Stimulated activated CD4-positive, alpha-beta T cell treated with anti-CD3 and anti-CD28 coated beads, Interleukin-12 subunit alpha, Interleukin-12 subunit beta, amount 100 ng/mL, for 4 hours (primary cell): ENCODE data around the gene ASTN2.
"Not testable (repeated sequence)": the region's sequence is repeated elsewhere in the genome, so short reads cannot be mapped to it uniquely, and the experiment has no call there.

Source experiments
- DNase-seq: peaks from one replicate; pipeline ENCODE4 v3.0.0-alpha.2; 2020

Gene ASTN2

DNA sequence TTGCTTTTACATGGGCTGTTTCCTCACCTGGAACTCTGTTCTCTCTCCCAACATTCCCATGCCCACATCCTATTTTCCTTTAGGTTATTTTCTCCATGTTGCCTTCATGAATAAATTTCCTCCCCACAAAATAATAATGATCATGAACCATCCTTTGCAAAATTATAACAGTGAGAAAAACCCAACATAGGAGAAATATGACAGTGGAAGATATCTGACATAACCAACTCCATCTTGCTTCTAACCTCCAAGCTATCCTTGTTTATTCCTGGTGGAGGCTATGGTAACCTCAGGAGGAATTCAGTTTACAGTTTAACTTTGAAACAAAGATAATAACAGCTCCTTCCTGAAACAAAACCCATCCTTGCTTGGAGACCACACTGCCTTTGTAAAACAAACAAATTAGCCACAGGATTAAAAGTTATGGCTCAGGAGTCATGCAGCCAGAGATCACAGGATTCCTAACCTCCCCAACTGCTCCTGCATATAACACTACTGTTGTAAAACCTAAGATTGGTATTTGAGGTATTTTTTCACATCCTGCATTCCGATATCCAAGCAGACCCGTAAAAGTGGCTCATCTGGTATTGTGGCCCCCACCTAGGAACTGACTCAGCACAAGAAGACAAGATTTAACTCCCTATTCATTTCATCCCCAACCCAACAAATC, 515.4 kb downstream of the ASTN2 start:
- DNase-seq: no peak

DNA sequence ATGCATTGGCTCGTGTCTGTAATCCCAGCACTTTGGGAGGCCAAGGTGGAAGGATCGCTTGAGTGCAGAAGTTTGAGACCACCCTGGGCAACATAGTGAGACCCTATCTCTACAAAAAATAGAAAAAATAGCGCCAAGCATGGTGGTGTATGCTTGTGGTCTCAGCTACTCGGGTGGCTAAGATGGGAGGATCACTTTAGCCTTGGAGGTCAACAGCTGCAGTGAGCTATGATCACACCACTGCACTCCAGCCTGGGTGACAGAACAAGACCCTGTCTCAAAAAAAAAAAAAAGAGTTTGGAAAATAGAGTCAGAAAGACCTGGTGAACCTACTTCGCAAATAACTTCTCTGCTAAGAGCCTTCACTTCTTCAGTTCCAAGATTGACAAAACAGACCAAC, 516.7 kb downstream of the ASTN2 start:
- DNase-seq: not testable (repeated sequence)

DNA sequence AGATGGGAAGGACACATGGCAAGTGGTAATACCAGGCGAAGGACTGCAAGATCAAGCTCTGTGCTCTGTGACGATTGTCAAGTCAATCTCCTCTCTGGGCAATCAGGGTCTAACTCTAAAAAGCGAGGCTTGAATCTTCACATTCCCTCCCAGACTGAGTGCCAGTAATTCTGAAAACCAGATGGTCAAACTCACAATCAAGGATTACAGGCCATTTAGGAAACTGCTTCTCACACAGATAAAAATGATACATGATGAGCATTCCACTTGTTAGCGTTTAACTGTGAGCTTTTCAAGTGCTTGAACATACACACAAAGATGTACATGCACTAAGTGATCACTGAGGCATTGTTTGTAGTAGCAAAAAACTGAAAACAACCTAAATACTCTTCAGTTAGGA, 517.7 kb downstream of the ASTN2 start:
- no peak for DNase-seq

DNA sequence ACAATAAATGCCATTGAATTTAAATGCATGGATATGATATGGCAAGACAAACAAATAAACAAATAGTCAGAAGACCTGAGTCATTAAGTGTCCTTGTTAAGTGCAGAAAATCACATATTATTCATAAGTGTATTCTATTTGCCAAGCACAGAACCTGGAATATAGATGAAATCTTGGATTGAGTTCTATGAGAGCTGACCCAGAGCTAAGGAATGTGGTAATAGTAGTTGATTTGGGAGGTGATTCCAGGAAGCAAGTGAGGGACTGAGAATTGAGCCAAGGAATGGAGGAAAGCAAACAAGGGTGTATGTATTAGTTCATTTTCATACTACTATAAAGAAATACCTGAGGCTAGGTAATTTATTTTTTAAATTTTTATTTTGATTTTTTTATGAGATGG, 518.9 kb downstream of the ASTN2 start:
- DNase-seq: no peak

DNA sequence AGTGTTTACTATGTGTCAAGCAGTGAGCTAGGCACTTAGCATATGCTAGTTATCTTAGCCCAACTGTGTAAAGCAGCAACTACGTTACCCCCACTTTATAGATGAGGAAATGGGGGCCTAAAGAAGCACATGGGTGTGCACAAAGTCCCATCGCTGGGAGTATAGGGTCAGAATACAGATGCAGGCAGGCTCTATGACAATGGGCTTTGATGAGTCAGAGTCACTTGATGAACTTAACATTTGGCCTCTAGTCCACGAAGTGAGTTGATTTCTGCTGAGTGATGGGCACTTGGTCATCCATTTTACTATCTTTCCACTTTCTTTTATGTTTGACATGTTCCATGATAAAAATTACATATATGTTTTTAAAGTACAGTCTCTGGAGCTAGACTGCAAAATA, 523.4 kb downstream of the ASTN2 start:
- DNase-seq: no peak

- not testable (repeated sequence) for DNase-seq
These were observed 526.4 kb downstream of the ASTN2 start for GRCh38 chr9:116888476-116888875.

- no peak for DNase-seq
These were observed 526.8 kb downstream of the ASTN2 start for GRCh38 chr9:116888066-116888465.

GRCh38 chr9:116883676-116884075, 531.2 kb downstream of the ASTN2 start:
- no peak for DNase-seq

- DNase-seq: no peak
These were observed 537.8 kb downstream of the ASTN2 start for GRCh38 chr9:116877072-116877471.

GRCh38 chr9:116875576-116875975, 539.3 kb downstream of the ASTN2 start:
- no peak for DNase-seq

- DNase-seq: no peak
These were observed 540.6 kb downstream of the ASTN2 start for GRCh38 chr9:116873937-116874914.

GRCh38 chr9:116873491-116873890, 541.4 kb downstream of the ASTN2 start:
- DNase-seq: no peak

- no peak for DNase-seq
These were observed 544.3 kb downstream of the ASTN2 start for GRCh38 chr9:116870566-116870965.

DNA sequence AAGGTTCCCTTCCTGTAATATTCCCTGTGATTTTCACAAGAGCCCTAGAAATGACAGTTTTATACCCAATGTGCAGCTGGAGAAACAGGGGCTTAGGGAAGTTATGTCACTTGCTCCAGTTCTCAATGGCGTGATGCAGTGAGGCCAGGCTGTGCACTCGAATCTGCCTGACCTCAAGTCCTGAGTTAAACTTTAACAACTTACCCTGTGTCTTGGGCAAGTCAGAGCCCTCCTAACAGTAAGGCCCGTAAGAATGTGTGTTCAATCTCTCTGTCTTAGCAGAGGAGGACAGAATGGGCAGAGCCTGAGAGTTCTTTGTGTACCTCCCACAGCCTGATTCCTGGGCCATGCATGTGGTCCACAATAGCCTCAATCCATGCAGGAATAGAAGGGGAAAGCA, 546.7 kb downstream of the ASTN2 start:
- no peak for DNase-seq

DNA sequence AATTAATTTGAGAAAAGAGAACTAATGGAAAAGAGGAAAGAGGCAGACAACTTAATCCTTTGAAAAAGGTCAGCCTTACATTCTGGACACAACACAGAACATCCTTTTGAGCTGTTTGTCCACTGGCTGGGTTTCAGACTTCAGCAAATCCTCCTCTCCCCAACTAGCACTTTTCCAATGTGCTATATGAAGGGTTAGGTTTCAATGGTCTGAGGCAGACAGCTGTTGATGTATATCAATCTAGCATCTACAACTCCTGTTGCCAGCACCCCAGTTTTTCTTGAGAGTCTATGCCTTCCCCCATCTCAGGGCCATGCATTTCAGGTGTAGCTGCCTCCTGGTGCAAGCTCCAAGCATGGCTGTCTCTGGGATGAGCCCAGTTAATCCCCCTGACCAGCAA, 553.5 kb downstream of the ASTN2 start:
- no peak for DNase-seq

DNA sequence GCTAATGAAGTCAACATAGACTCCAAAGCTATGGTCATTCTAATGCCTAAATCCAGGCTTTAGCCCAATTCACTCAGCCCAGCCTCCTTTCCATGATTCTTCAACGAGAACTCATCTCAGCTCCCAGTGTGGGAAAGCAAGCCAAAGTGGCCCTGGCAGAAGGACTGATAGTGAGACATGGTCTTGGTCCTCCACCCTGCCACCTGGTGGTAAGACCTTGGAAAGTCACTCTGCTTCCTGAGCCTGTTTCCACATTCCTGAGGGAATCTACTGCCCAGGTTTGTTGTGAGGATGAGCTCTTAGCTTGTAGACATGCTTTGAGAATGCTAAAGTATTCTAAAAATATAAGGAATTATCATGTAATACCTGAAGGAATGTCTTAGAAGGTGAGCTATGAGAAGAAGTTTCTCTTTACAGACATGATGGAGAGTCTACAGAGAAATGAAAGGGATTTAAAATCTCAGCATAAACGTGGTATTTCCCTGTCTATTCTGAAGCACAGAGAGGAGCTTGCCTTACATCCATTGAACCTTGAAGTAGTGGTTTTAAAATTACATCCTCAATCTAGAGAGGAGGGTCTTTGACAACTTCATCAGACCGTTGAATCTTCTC, 554.2 kb downstream of the ASTN2 start:
- no peak for DNase-seq

- no peak for DNase-seq
These were observed 555.1 kb downstream of the ASTN2 start for GRCh38 chr9:116859763-116860162.

DNA sequence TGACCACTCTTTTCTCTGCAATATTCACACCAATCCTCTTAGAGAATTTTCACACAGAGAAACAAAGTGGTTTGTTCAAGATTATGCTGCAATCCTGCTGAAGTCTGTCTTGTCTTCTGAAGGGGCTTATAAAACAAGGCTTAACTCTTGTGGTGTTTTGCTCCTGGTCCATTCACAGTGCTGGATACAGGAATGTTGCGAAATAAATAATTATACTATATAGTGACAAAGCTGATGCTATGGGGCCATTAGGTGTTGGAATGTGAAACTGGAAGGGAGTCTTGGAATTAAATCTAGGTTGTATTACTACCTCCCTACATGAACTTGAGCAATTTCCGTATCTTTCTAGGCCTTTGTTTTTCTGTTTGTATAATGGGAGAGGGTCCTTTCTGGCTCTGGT, 557.5 kb downstream of the ASTN2 start:
- DNase-seq: no peak

GRCh38 chr9:116855881-116856662, 558.8 kb downstream of the ASTN2 start:
- no peak for DNase-seq

DNA sequence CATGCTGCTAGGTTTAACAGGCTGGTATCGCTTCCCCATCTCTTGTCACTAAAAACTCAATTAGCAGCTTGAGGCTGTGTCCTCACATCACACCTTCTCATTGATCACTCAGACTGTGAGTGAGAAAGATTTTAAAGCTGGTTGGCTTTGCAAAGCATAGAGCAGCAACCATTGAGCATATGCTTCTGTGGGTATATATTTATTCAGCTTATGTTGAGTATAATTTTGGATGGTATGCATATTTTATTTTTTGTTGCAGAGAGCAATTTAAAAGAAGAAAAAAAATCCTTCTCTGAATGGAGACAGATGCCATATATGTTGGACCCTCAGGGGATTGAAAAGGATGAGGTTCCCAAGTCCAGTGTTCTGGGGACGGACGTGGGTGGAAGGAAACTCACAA, 565.1 kb downstream of the ASTN2 start:
- DNase-seq: no peak

- no peak for DNase-seq
These were observed 570.2 kb downstream of the ASTN2 start for GRCh38 chr9:116844621-116845020.

DNA sequence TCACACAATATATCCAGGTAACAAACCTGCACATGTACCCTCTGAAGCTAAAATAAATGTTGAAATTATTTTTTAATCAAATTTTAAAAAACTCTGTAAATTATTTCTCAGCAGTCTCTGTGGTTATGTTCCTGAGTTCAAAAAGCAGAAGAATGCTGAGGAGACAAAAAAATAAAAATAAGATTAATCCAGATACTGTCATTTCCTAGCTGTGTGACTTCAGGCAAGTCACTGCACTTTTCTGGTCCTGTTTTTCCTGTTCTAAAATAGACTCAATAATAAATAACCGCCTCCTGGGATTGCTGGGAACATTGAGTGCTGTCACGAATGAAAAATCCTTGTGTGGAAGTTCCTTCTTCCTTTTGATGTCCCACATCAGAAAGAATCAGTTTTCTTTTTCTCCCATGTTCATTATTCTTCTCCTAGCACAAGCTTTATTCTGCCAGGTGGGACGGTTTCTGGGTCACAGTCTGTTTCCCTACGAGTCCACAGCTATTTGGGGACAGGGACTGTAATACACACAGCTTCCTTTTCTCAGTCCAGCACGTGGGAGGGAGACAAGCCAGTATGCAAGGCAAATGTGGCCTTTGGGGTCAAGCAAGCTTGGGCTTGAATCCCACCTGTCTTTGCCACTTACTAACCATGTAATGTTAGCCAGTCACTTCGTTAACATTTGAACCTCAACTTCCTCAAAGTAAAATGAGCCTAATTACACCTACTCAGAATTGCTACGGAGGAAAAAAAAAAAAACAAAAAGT, 570.8 kb downstream of the ASTN2 start:
- DNase-seq: no peak
